Adipocyte (in vitro differentiated cells): Measurements from ENCODE around the gene MFNG.
"Not testable (repeated sequence)": the region's sequence is repeated elsewhere in the genome, so short reads cannot be mapped to it uniquely, and the experiment has no call there.

ENCODE experiments used
- DNase-seq: peaks from one replicate; pipeline ENCODE4 v3.0.0-alpha.2; 2015; ENCODE audit warnings: low read depth
- H3K27me3 ChIP-seq: replicated peaks from 2 replicates; pipeline ENCODE4 v1.7.0; 2013; ENCODE audit warnings: mild to moderate bottlenecking, low read length, moderate library complexity; ENCODE audit not compliant: control insufficient read depth, insufficient read depth
- H3K36me3 ChIP-seq: 2 replicates; pipeline ENCODE4 v1.7.0; 2013; ENCODE audit warnings: low read length, mild to moderate bottlenecking, moderate library complexity; ENCODE audit not compliant: control insufficient read depth, insufficient read depth, severe bottlenecking
- H3K4me1 ChIP-seq: 2 replicates; pipeline ENCODE4 v1.7.0; 2013; ENCODE audit warnings: mild to moderate bottlenecking, low read length, moderate library complexity; ENCODE audit not compliant: control insufficient read depth, insufficient read depth
- H3K4me3 ChIP-seq: 2 replicates; pipeline ENCODE4 v1.7.0; 2013; ENCODE audit warnings: mild to moderate bottlenecking, low read length, moderate library complexity
- H3K9ac ChIP-seq: 2 replicates; pipeline ENCODE4 v1.7.0; 2013; ENCODE audit warnings: mild to moderate bottlenecking, low read length, moderate library complexity
- H3K9me3 ChIP-seq: 2 replicates; pipeline ENCODE4 v1.7.0; 2013; ENCODE audit warnings: mild to moderate bottlenecking, low read length, moderate library complexity; ENCODE audit not compliant: control insufficient read depth

Gene MFNG

GRCh38 chr22:37486224-37486845, at the start of gene MFNG:
MFNG (minus strand) TSS chr22:37486384; CDS start chr22:37486177, 207 bp downstream.
- Histone ChIP-seq H3K9me3 (no peaks in the 10 kb centered on the region), H3K4me3 (no peak within 1 kb of the TSS), H3K36me3 (no peaks in the 10 kb centered on the region), H3K27me3 (peaks cover 38% of the 10 kb centered on the region), H3K9ac (no peak within 1 kb of the TSS), H3K4me1 (no peaks in the 10 kb centered on the region)
- DNase-seq, result peak; percentile 62

GRCh38 chr22:37535159-37535558, 49.0 kb upstream of the MFNG start:
- Histone ChIP-seq H3K27me3 (no peaks in the 10 kb centered on the region), H3K4me3 (no peak overlapping the region), H3K9ac (no peak overlapping the region), H3K9me3 (no peaks in the 10 kb centered on the region), H3K36me3 (no peaks in the 10 kb centered on the region), H3K4me1 (peaks cover 17% of the 10 kb centered on the region)
- no peak for DNase-seq

GRCh38 chr22:37534445-37534844, 48.3 kb upstream of the MFNG start:
- no peak overlapping the region for H3K4me3 ChIP-seq
- no peaks in the 10 kb centered on the region for H3K27me3 ChIP-seq
- no peak overlapping the region for H3K9ac ChIP-seq

GRCh38 chr22:37533995-37534394, 47.8 kb upstream of the MFNG start:
- Histone ChIP-seq H3K9me3 (no peaks in the 10 kb centered on the region), H3K36me3 (no peaks in the 10 kb centered on the region)

More at GRCh38 chr22:37534445-37534844, 48.3 kb upstream of the MFNG start:
- Histone ChIP-seq H3K9me3 (no peaks in the 10 kb centered on the region), H3K4me1 (peaks cover 17% of the 10 kb centered on the region), H3K36me3 (no peaks in the 10 kb centered on the region)
- no peak for DNase-seq

GRCh38 chr22:37529652-37530345, 43.6 kb upstream of the MFNG start:
- H3K9me3 ChIP-seq, result no peaks in the 10 kb centered on the region
- no peak for DNase-seq

More at GRCh38 chr22:37533995-37534394, 47.8 kb upstream of the MFNG start:
- peak; percentile 79 for DNase-seq
- H3K9ac ChIP-seq, result no peak overlapping the region
- H3K4me1 ChIP-seq, result peaks cover 15% of the 10 kb centered on the region
- no peak overlapping the region for H3K4me3 ChIP-seq
- H3K27me3 ChIP-seq, result no peaks in the 10 kb centered on the region

GRCh38 chr22:37527952-37528351, 41.8 kb upstream of the MFNG start:
- H3K36me3 ChIP-seq, H3K27me3 ChIP-seq, DNase-seq, H3K9me3 ChIP-seq, H3K4me3 ChIP-seq, H3K9ac ChIP-seq: not testable (repeated sequence)
- H3K4me1 ChIP-seq, result peaks cover 23% of the 10 kb centered on the region

More at GRCh38 chr22:37529652-37530345, 43.6 kb upstream of the MFNG start:
- Histone ChIP-seq H3K9ac (no peak overlapping the region), H3K4me1 (peaks cover 32% of the 10 kb centered on the region), H3K27me3 (no peaks in the 10 kb centered on the region), H3K4me3 (no peak overlapping the region), H3K36me3 (no peaks in the 10 kb centered on the region)

- not testable (repeated sequence) for H3K36me3 ChIP-seq, H3K9me3 ChIP-seq, H3K27me3 ChIP-seq, H3K9ac ChIP-seq, DNase-seq, H3K4me3 ChIP-seq
- peaks cover 23% of the 10 kb centered on the region for H3K4me1 ChIP-seq
Observed at GRCh38 chr22:37527081-37527752, 41.0 kb upstream of the MFNG start.

- Histone ChIP-seq H3K9ac (peak overlapping the region; percentile 28), H3K9me3 (no peaks in the 10 kb centered on the region), H3K27me3 (no peaks in the 10 kb centered on the region), H3K36me3 (no peaks in the 10 kb centered on the region), H3K4me1 (peaks cover 23% of the 10 kb centered on the region), H3K4me3 (peak overlapping the region; percentile 10)
- DNase-seq, result peak; percentile 38
Observed at GRCh38 chr22:37526376-37526775, 40.2 kb upstream of the MFNG start.

- Histone ChIP-seq H3K27me3 (no peaks in the 10 kb centered on the region), H3K9me3 (no peaks in the 10 kb centered on the region), H3K4me1 (peaks cover 23% of the 10 kb centered on the region), H3K36me3 (no peaks in the 10 kb centered on the region), H3K9ac (peak overlapping the region; percentile 28), H3K4me3 (peak overlapping the region; percentile 10)
- DNase-seq, result no peak
Observed at GRCh38 chr22:37525746-37526350, 39.7 kb upstream of the MFNG start.

- Histone ChIP-seq H3K36me3 (no peaks in the 10 kb centered on the region), H3K4me3 (peak overlapping the region; percentile 26), H3K9me3 (no peaks in the 10 kb centered on the region), H3K27me3 (no peaks in the 10 kb centered on the region), H3K4me1 (peaks cover 23% of the 10 kb centered on the region), H3K9ac (peak overlapping the region; percentile 28)
- DNase-seq, result peak; percentile 89
Observed at GRCh38 chr22:37525073-37525745, 39.0 kb upstream of the MFNG start.
